HG03565 (cell line): Measurements from ENCODE around the gene HAT1.
"Not testable (repeated sequence)": the region's sequence is repeated elsewhere in the genome, so short reads cannot be mapped to it uniquely, and the experiment has no call there.

Experiments
- ATAC-seq: cut with Tn5 transposase; IDR thresholded peaks from one replicate; pipeline ENCODE4 v1.9.1; 2021; ENCODE audit warnings: mild to moderate bottlenecking, moderate library complexity; ENCODE audit not compliant: unreplicated experiment

Gene HAT1

GRCh38 chr2:171968509-171968908 lies 46.2 kb downstream of the HAT1 start:
- no peak for ATAC-seq

GRCh38 chr2:171972329-171972982 lies 50.2 kb downstream of the HAT1 start:
- ATAC-seq = no peak

- no peak for ATAC-seq
Measured at GRCh38 chr2:171979103-171979502, 56.8 kb downstream of the HAT1 start.

- ATAC-seq = not testable (repeated sequence)
Measured at GRCh38 chr2:171983924-171984323, 61.7 kb downstream of the HAT1 start.

GRCh38 chr2:171985076-171985475 lies 62.8 kb downstream of the HAT1 start:
- ATAC-seq = no peak

- ATAC-seq = no peak
Measured at GRCh38 chr2:171986778-171987177, 64.5 kb downstream of the HAT1 start.

- no peak for ATAC-seq
Measured at GRCh38 chr2:171991027-171991426, 68.8 kb downstream of the HAT1 start.

- no peak for ATAC-seq
Measured at GRCh38 chr2:171995586-171995985, 73.3 kb downstream of the HAT1 start.

GRCh38 chr2:171996021-171996420 lies 73.8 kb downstream of the HAT1 start:
- ATAC-seq = no peak

GRCh38 chr2:171997031-171997430 lies 74.8 kb downstream of the HAT1 start:
- not testable (repeated sequence) for ATAC-seq

GRCh38 chr2:171999161-171999560 lies 76.9 kb downstream of the HAT1 start:
- ATAC-seq = no peak

GRCh38 chr2:171999604-172000469 lies 77.6 kb downstream of the HAT1 start, which contains the start of gene METAP1D:
METAP1D (plus strand) TSS chr2:171999953; CDS start chr2:171999970, 17 bp downstream.
- ATAC-seq = peak; percentile 94

- no peak for ATAC-seq
Measured at GRCh38 chr2:172000696-172001361, 78.6 kb downstream of the HAT1 start.

GRCh38 chr2:172007372-172007771 lies 85.1 kb downstream of the HAT1 start:
- no peak for ATAC-seq

GRCh38 chr2:172009823-172010222 lies 87.6 kb downstream of the HAT1 start:
- ATAC-seq = no peak

- ATAC-seq = no peak
Measured at GRCh38 chr2:172011812-172012575, 89.7 kb downstream of the HAT1 start.

GRCh38 chr2:172012677-172013391 lies 90.6 kb downstream of the HAT1 start:
- no peak for ATAC-seq

- peak; percentile 70 for ATAC-seq
Measured at GRCh38 chr2:172013396-172013795, 91.1 kb downstream of the HAT1 start.

GRCh38 chr2:172021074-172021931 lies 99.0 kb downstream of the HAT1 start:
- ATAC-seq = no peak
